ENCODE measurements around the gene RNF125.
A peak's percentile ranks its signal among the peaks of the same experiment; 100 is the strongest.

The RNF125 gene

DNA sequence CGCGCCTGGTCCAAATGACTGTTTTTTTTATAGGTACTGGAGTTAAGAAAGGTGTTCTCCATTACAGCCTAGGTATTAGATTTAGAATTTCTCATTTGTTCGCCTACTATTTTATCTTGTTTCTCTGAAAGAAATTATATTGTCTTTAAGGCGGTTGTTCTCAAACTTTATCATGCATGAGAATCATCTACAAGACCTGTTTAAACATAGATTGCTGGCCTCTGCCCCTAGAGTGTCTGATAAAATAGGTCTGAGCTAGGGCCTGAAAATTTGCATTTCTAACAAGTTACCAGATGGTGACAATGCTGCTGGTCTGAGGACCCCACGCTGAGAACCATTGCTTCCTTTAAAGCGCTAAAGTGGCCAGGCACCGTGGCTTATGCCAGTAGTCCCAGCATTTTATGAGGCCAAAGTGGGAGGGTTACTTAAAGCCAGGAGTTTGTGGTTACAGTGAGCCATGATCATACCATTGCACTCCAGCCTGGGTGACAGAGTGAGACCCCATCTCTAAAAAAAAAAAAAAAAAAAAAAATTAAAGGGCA lies 39.1 kb downstream of the RNF125 start:
- DNase-seq (ENCODE audit: low spot score): no peak
- TF ChIP-seq, protein P1, sequence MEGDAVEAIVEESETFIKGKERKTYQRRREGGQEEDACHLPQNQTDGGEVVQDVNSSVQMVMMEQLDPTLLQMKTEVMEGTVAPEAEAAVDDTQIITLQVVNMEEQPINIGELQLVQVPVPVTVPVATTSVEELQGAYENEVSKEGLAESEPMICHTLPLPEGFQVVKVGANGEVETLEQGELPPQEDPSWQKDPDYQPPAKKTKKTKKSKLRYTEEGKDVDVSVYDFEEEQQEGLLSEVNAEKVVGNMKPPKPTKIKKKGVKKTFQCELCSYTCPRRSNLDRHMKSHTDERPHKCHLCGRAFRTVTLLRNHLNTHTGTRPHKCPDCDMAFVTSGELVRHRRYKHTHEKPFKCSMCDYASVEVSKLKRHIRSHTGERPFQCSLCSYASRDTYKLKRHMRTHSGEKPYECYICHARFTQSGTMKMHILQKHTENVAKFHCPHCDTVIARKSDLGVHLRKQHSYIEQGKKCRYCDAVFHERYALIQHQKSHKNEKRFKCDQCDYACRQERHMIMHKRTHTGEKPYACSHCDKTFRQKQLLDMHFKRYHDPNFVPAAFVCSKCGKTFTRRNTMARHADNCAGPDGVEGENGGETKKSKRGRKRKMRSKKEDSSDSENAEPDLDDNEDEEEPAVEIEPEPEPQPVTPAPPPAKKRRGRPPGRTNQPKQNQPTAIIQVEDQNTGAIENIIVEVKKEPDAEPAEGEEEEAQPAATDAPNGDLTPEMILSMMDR (IDR thresholded peaks at IDR 0.05; ENCODE audit: borderline replicate concordance, control extremely low read depth, extremely low read depth, insufficient read depth, missing control alignments): no peak
- in situ Hi-C loops (cut with MboI; ENCODE audit: low sequenced_read_pairs, unreplicated experiment): no loop called here

GRCh38 chr18:32060026-32060425 lies 41.4 kb downstream of the RNF125 start:
- in situ Hi-C loops (cut with MboI; ENCODE audit: low sequenced_read_pairs, unreplicated experiment): no loop called here
- no peak for DNase-seq (ENCODE audit: low spot score)
- TF ChIP-seq, protein P1 (IDR thresholded peaks at IDR 0.05; ENCODE audit: borderline replicate concordance, control extremely low read depth, extremely low read depth, insufficient read depth, missing control alignments): no peak

- no peak for DNase-seq (ENCODE audit: low spot score)
- in situ Hi-C loops (cut with MboI; ENCODE audit: low sequenced_read_pairs, unreplicated experiment): no loop called here
- TF ChIP-seq, protein P1 (IDR thresholded peaks at IDR 0.05; ENCODE audit: borderline replicate concordance, control extremely low read depth, extremely low read depth, insufficient read depth, missing control alignments): no peak
These were observed 48.9 kb downstream of the RNF125 start for GRCh38 chr18:32067375-32068167.

DNA sequence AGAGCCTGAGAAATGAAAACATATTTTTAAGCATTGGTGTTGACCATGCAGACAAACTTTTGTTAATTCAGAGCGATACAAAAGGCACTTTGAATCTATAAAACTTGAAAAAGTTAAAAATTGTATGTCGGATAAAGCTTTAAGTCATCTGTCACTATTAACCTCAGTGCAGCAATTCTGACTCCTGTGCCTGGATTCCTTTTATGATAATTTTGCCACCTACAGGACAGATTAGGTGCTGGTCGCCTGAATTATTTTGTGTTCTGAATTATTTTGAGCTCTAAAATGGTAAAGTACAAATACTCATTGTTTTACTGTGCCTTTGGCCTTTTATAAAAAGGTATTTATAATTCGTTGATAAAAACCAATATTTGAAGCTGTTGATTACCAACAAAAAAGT lies 53.7 kb downstream of the RNF125 start:
- peak; percentile 47 for DNase-seq (ENCODE audit: low spot score)
- in situ Hi-C loops (cut with MboI; ENCODE audit: low sequenced_read_pairs, unreplicated experiment): no loop called here
- TF ChIP-seq, protein P1 (IDR thresholded peaks at IDR 0.05; ENCODE audit: borderline replicate concordance, control extremely low read depth, extremely low read depth, insufficient read depth, missing control alignments): no peak

DNA sequence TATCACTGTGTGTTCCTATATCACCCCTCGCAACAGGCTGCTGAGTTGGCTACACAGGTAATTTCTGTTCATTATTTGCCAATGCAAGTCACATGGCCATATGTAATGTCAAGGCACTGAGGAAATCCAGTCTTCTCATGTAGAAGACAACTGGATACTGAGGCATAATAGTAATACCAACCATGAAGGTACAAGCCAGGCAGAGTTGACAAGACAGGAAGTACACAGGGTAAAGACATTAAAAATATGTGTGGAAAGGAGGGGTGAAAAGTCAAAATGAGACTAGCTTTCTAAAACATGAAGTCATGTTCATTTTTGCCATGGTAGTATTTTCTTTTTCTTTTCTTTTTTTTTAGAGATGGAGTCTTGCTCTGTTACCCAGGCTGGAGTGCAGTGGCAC lies 55.6 kb downstream of the RNF125 start:
- TF ChIP-seq, protein P1 (IDR thresholded peaks at IDR 0.05; ENCODE audit: borderline replicate concordance, control extremely low read depth, extremely low read depth, insufficient read depth, missing control alignments): no peak
- DNase-seq (ENCODE audit: low spot score): no peak
- in situ Hi-C loops (cut with MboI; ENCODE audit: low sequenced_read_pairs, unreplicated experiment): no loop called here

DNA sequence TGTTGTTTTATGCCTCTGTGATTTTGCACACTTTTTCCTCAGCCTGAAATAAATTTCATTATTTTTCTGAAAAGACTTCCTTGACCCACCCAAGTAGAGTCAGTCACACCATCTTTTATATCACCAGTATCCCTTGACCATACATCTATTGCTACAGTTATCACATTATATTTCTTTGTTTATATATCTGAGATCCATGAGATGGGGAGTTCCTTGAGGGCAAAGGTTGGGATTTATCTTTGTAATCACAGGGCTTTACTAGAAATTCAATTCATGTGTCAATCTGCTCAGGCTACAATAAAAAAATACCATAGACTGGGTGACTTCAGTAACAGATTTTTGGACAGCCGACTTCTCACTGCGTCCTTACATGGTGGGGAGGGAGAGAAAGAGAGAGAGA lies 60.2 kb downstream of the RNF125 start:
- TF ChIP-seq, protein P1 (IDR thresholded peaks at IDR 0.05; ENCODE audit: borderline replicate concordance, control extremely low read depth, extremely low read depth, insufficient read depth, missing control alignments): no peak
- in situ Hi-C loops (cut with MboI; ENCODE audit: low sequenced_read_pairs, unreplicated experiment): no loop called here
- no peak for DNase-seq (ENCODE audit: low spot score)
